Heart right ventricle (tissue), 16 donors: ENCODE data around the gene MTCL1. TPM values are rescaled to one million over a fixed set of nuclear protein-coding genes. Genes with fewer than 3 reads are reported as not detected.

ENCODE experiments used
- ATAC-seq, 8 donors: fragments of 200-7000 bp; cut with Tn5 transposase; one replicate each; pipeline ENCODE4 v1.9.1; 2020; ENCODE audit warnings: mild to moderate bottlenecking in 8 of 8, moderate library complexity in 8 of 8, moderate number of reproducible peaks in 1 of 8
- DNase-seq, 2 donors: peaks; one replicate each; pipeline ENCODE4 v3.0.0-alpha.2; 2020
- H3K27ac ChIP-seq, 10 donors: fragments of 200-600 bp; sonication (generic) in 2 of 10; one replicate each; pipeline versions ENCODE4 v1.5.0 to v1.8.0; 2020 to 2022; ENCODE audit warnings: mild to moderate bottlenecking in 3 of 10
- H3K27me3 ChIP-seq, 7 donors: fragments of 200-600 bp; one replicate each; pipeline ENCODE4 v1.8.0; 2021 to 2022; ENCODE audit warnings: mild to moderate bottlenecking in 2 of 7
- H3K36me3 ChIP-seq, 9 donors: fragments of 200-600 bp; sonication (generic) in 1 of 9; one replicate each; pipeline versions ENCODE4 v1.5.0 to v1.8.0; 2020 to 2022; ENCODE audit warnings: mild to moderate bottlenecking in 2 of 9
- H3K4me1 ChIP-seq, 9 donors: fragments of 200-600 bp; sonication (generic) in 1 of 9; one replicate each; pipeline versions ENCODE4 v1.5.0 to v1.8.0; 2020 to 2022; ENCODE audit warnings: mild to moderate bottlenecking in 4 of 9
- H3K4me3 ChIP-seq, 10 donors: fragments of 200-600 bp; sonication (generic) in 2 of 10; one replicate each; pipeline versions ENCODE4 v1.5.0 to v1.8.0; 2020 to 2022; ENCODE audit warnings: mild to moderate bottlenecking in 7 of 10, moderate library complexity in 2 of 10
- H3K9me3 ChIP-seq, 11 donors: fragments of 200-600 bp in 10 of 11; sonication (generic) in 2 of 11; one replicate each; pipeline versions ENCODE4 v1.5.0 to v1.8.0; 2013 to 2022; ENCODE audit warnings: mild to moderate bottlenecking in 2 of 11, control low read depth in 1 of 11, moderate library complexity in 1 of 11
- WGBS, 2 donors: extraction: QIAGEN DNeasy Blood & Tissue Kit; methylation state at CpG; one replicate each; pipeline ENCODE4 v1.1.7; 2013; ENCODE audit warnings: inconsistent platforms in 1 of 2; 5-methylcytosine and 5-hydroxymethylcytosine counted together
- intact Hi-C, 10 donors: fragments of 100-400 bp; cut with DNase I; formaldehyde crosslinking; loops; one replicate each; pipeline versions ENCODE4 v1.11.1 to v1.14.2; 2022
- polyA plus RNA-seq, 2 donors: library from polyadenylated mRNA; stranded (reverse); fragments of 200-250 nt; gene quantifications; one replicate each; pipeline ENCODE4 v1.2.3, GENCODE V29; 2013
- total RNA-seq, 10 donors: library from RNA; stranded (reverse); fragmentation: NEBNext Ultra II Directional in 3 of 10; extraction: Animal tissue kit (Norgen Biotek cat#: 25700) in 3 of 10; gene quantifications; one replicate each; pipeline versions ENCODE4 v1.2.1 to v1.2.4, GENCODE V29; 2021 to 2023
- TF ChIP-seq, protein P1 (sequence below), 9 donors: fragments of 200-600 bp; sonication (generic) in 2 of 9; IDR thresholded peaks; one replicate each; pipeline versions ENCODE4 v1.5.0 to v1.8.0; 2021 to 2022; ENCODE audit warnings: antibody characterized with exemption in 9 of 9, mild to moderate bottlenecking in 5 of 9, moderate library complexity in 1 of 9
- donor health status: Arrhythmogenic right ventricular cardiomyopathy.
- donor health status: ischemic (EF 13 %, LVEDD 7.1; RV severe dilation, severe dysfunction).
- donor health status: healthy with polysubstance abuse.
- donor health status: DM: no; HTN: yes; CAD: no.
- donor health status: DM: no; HTN: no; CAD: no.
- donor health status: ischemic (EF 25% LVEDD 6.9; RV normal size, moderate dysfunction).
- donor health status: ischemic (EF 25% LVEDD 5.7; RV mildly dilated, moderate dysfunction).
- donor health status: healthy.
- donor health status: DM: yes; HTN: yes; CAD: no.
- donor health status: Ischemic cardiomyopathy.
- donor health status: ischemic (EF 35%, LVEDD 5.7; RV mildly dilated, moderate dysfunction).
- donor health status: nonischemic (EF 11% LVEDD 7.7; RV severe dilation, severe dysfunction).
- donor health status: DM: yes; HTN: yes; CAD: no.
- donor health status: PGD.
- donor health status: ischemic (EF 29% LVEDD 5.4; RV normal size, mild dysfunction).
- donor health status: nonischemic (EF 23%, LVEDD 6.1; RV moderate dilation, normal function).

The MTCL1 gene
- total and polyA plus RNA-seq, 12 donors: 1.9 to 17.2 (median 8.8) TPM

DNA sequence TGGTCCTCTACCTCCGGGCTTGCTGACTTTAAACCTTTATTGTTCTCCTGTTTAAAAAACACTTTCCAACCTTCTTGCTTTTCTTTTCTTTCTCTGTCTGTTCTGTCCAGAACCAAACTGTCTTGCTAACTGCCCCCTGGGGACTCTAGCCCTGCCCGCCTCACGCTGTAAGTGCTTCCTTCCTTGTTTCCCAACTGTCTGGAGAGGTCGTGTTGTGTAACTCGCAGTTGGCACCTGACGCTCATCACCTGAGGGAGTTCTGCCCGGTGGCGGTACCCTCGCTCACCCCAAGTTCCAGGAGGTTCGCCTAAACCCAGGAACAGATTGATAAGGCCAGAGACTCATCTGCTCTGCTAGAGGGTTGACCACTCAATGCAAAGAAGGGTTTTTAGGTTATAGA lies 123.4 kb downstream of the MTCL1 start:
- DNase-seq (no peak), ATAC-seq (no peak)
- Histone ChIP-seq H3K36me3 (peaks cover 0 to 5% (median 0%) of the 10 kb centered on the region in 9 donors), H3K27ac (peak overlapping the region in 1 of 10 donors; percentile 28), H3K9me3 (no peaks in the 10 kb centered on the region), H3K4me1 (peaks cover 0 to 15% (median 0%) of the 10 kb centered on the region in 9 donors), H3K27me3 (no peaks in the 10 kb centered on the region), H3K4me3 (no peak overlapping the region)
- intact Hi-C loops: no loop called here
- WGBS, 2 donors: 62 to 71% methylated on average over 10 of the region's 10 CpGs
- TF ChIP-seq, protein P1, sequence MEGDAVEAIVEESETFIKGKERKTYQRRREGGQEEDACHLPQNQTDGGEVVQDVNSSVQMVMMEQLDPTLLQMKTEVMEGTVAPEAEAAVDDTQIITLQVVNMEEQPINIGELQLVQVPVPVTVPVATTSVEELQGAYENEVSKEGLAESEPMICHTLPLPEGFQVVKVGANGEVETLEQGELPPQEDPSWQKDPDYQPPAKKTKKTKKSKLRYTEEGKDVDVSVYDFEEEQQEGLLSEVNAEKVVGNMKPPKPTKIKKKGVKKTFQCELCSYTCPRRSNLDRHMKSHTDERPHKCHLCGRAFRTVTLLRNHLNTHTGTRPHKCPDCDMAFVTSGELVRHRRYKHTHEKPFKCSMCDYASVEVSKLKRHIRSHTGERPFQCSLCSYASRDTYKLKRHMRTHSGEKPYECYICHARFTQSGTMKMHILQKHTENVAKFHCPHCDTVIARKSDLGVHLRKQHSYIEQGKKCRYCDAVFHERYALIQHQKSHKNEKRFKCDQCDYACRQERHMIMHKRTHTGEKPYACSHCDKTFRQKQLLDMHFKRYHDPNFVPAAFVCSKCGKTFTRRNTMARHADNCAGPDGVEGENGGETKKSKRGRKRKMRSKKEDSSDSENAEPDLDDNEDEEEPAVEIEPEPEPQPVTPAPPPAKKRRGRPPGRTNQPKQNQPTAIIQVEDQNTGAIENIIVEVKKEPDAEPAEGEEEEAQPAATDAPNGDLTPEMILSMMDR (IDR thresholded peaks at IDR 0.05): no peak

DNA sequence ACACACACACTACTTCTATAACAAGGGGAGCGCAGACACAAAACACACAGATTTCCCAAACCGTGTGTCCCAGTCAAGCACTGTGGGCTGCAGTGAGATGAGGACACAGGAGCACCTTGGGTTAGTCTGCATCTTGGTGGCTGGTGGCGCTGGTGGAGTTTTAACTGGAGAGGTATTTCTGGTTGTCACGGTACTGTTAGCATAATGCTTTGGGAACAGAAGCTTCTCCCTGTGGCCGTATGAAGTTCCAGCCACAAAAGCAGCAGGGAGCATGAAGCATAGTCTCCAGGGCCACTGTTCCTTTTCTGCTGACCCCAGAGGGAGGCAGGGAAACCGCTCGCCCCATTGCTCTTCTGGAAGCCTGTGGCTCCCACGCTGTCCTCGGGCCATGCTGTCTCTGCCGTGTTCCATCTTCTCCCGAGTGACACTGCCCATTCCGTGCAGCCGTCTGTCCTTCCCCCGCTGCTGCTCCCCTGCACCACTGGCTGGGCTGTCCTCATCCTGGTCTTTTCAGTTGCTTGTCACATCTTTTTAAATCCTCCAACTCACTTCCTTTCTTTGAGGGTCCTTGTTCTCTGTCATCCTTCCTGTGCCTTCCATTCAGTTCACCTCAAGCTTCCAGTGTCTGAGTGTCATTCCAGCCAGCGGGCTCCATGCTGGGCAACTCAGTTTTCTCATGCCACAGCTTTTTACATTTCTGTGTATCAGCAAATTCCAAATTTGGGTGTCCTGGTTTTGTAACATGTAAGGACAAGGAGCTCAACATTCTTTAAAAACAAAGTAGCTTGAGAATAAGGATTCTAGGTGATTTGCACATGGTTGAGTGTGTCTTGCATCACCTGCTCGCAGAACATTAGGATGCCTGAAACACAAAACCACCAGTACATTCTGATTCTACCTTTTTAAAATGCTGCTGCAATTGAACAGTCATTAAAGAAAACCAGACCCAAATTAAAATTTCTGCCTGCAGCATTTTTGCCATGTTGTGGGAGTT lies 125.0 kb downstream of the MTCL1 start:
- Histone ChIP-seq H3K4me1 (peaks cover 0 to 16% (median 0%) of the 10 kb centered on the region in 9 donors), H3K27me3 (no peaks in the 10 kb centered on the region), H3K27ac (no peak overlapping the region), H3K9me3 (no peaks in the 10 kb centered on the region), H3K4me3 (no peak overlapping the region), H3K36me3 (no peaks in the 10 kb centered on the region)
- ATAC-seq: no peak
- TF ChIP-seq, protein P1 (IDR thresholded peaks at IDR 0.05): no peak
- intact Hi-C loops: loop anchor here in 1 of 10 donors (5.0 kb wide), 1 partner anchor 48 kb away; no protein-coding TSS in a partner anchor
- 90 to 92% methylated on average over 16 of the region's 16 CpGs for WGBS, 2 donors
- no peak for DNase-seq

DNA sequence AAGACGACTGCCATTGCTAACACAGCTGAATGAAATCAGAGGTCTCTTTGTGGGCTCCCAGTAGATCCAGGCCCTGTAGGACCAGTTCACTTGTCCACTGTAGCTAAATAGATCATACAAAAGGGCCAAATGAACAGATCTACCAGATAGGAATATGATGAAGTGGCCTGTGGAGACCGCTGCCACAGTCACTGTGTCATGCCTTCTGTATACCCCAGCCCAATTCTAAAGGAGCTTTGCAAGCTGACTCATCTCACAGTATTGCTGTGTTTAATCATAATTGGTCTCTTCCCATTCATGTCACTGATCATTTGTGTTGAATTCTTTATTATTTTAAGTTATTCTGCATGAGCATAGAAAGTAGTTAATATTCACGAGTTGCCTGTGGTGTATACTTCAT lies 125.8 kb downstream of the MTCL1 start:
- peaks cover 0 to 20% (median 0%) of the 10 kb centered on the region in 9 donors for H3K4me1 ChIP-seq
- H3K27me3 ChIP-seq: no peaks in the 10 kb centered on the region
- no peaks in the 10 kb centered on the region for H3K36me3 ChIP-seq
- DNase-seq: no peak
- TF ChIP-seq, protein P1 (IDR thresholded peaks at IDR 0.05): no peak
- H3K27ac ChIP-seq: no peak overlapping the region
- intact Hi-C loops: loop anchor here in 1 of 10 donors (5.0 kb wide), 1 partner anchor 49 kb away; no protein-coding TSS in a partner anchor
- WGBS, 2 donors: 88 to 95% methylated on average over 3 of the region's 3 CpGs
- no peaks in the 10 kb centered on the region for H3K9me3 ChIP-seq
- no peak overlapping the region for H3K4me3 ChIP-seq
- no peak for ATAC-seq

DNA sequence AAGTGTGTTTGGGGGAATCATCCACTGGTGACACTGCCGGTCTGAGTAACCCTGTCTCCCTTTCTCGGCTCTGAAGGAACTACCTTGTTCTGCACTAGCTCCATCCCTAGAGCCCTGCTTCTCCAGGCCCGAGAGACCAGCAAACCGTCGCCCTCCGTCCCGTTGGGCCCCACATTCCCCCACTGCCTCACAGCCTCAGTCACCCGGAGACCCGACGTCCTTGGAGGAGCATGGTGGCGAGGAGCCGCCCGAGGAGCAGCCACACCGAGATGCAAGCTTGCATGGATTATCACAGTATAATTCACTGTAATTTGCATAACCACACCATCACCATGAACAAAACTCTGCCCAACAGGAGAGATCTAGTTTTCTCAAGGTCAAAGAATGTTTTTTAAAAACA lies 126.2 kb downstream of the MTCL1 start:
- Histone ChIP-seq H3K4me1 (peaks cover 0 to 20% (median 0%) of the 10 kb centered on the region in 9 donors), H3K27me3 (no peaks in the 10 kb centered on the region), H3K9me3 (peaks cover 0 to 2% (median 0%) of the 10 kb centered on the region in 11 donors), H3K4me3 (no peak overlapping the region), H3K36me3 (no peaks in the 10 kb centered on the region), H3K27ac (no peak overlapping the region)
- ATAC-seq (no peak), DNase-seq (no peak)
- intact Hi-C loops: loop anchor here in 1 of 10 donors (5.0 kb wide), 1 partner anchor 49 kb away; no protein-coding TSS in a partner anchor
- WGBS, 2 donors: 95 to 96% methylated on average over 14 of the region's 14 CpGs
- TF ChIP-seq, protein P1 (IDR thresholded peaks at IDR 0.05): no peak
